Nephron (organoid): ENCODE data around the gene KRTAP20-1.

Source experiments
- H3K27ac Mint-ChIP-seq, 3 experiments: 2 replicates each; pipeline ENCODE4 v1.8.0; 2020; ENCODE audit warnings: mixed read lengths in 3 of 3, mild to moderate bottlenecking in 2 of 3, moderate library complexity in 1 of 3
- H3K27me3 Mint-ChIP-seq: 2 replicates; pipeline ENCODE4 v1.8.0; 2021; ENCODE audit warnings: low read depth, mild to moderate bottlenecking, moderate library complexity, mixed read lengths
- H3K36me3 Mint-ChIP-seq: 2 replicates; pipeline ENCODE4 v1.8.0; 2020; ENCODE audit warnings: low read depth, mixed read lengths
- H3K4me1 Mint-ChIP-seq: 2 replicates; pipeline ENCODE4 v1.8.0; 2020; ENCODE audit warnings: mixed read lengths
- H3K4me3 Mint-ChIP-seq, 3 experiments: 2 replicates each; pipeline ENCODE4 v1.8.0; 2020; ENCODE audit warnings: mild to moderate bottlenecking in 3 of 3, mixed read lengths in 3 of 3, moderate library complexity in 2 of 3
- H3K9me3 Mint-ChIP-seq: 2 replicates; pipeline ENCODE4 v1.8.0; 2020; ENCODE audit warnings: mixed read lengths
- CTCF ChIP-seq, 3 experiments: fragments of 200-600 bp; sonication (generic); IDR thresholded peaks; one replicate each; pipeline ENCODE4 v1.5.0; 2021; ENCODE audit warnings: antibody characterized with exemption in 3 of 3; ENCODE audit not compliant: unreplicated experiment in 3 of 3

Gene KRTAP20-1

GRCh38 chr21:30613836-30614235, 2.4 kb upstream of the KRTAP20-1 start, which contains the start of gene KRTAP6-1:
KRTAP6-1 (minus strand) TSS chr21:30613930; CDS start chr21:30613904, 26 bp downstream.
- Mint-ChIP-seq H3K4me3 (no peak within 1 kb of the TSS), H3K9me3 (peaks cover 3% of the 10 kb centered on the region), H3K27ac (no peak within 1 kb of the TSS), H3K27me3 (no peaks in the 10 kb centered on the region), H3K4me1 (no peaks in the 10 kb centered on the region), H3K36me3 (no peaks in the 10 kb centered on the region)
- no peak for TF ChIP-seq CTCF (IDR thresholded peaks at IDR 0.05; ENCODE audit: unreplicated experiment in 3 of 3)

DNA sequence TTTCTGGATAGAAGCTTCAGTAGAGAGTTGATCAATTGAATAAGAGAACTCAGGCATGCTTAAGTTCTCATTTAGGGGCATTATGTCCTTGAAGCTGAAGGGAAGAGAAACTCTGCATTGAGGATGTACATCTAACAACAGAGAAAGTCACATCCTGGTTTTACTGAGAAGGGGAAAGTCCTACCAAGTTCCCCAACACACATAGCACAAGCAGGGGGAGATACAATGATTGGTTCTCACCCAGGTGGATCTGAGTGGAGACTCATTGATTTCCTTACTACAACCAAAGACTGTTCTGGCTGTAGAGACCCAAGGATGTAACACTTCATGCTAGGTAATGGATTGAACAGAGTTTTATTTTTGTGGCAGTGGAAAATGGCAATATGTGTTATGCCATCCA, 1.0 kb upstream of the KRTAP20-1 start:
- no peak for TF ChIP-seq CTCF (IDR thresholded peaks at IDR 0.05; ENCODE audit: unreplicated experiment in 3 of 3)
- no peak overlapping the region for H3K27ac Mint-ChIP-seq
- peaks cover 3% of the 10 kb centered on the region for H3K9me3 Mint-ChIP-seq
- no peak overlapping the region for H3K4me3 Mint-ChIP-seq
- H3K27me3 Mint-ChIP-seq, result no peaks in the 10 kb centered on the region
- no peaks in the 10 kb centered on the region for H3K36me3 Mint-ChIP-seq
- H3K4me1 Mint-ChIP-seq, result no peaks in the 10 kb centered on the region

GRCh38 chr21:30620080-30620479, 3.9 kb downstream of the KRTAP20-1 start:
- no peaks in the 10 kb centered on the region for H3K9me3 Mint-ChIP-seq
- H3K4me3 Mint-ChIP-seq, result no peak overlapping the region
- no peaks in the 10 kb centered on the region for H3K27me3 Mint-ChIP-seq
- H3K27ac Mint-ChIP-seq, result no peak overlapping the region
- H3K4me1 Mint-ChIP-seq, result no peaks in the 10 kb centered on the region
- H3K36me3 Mint-ChIP-seq, result no peaks in the 10 kb centered on the region
- TF ChIP-seq CTCF (IDR thresholded peaks at IDR 0.05; ENCODE audit: unreplicated experiment in 3 of 3), result no peak

- H3K36me3 Mint-ChIP-seq, result no peaks in the 10 kb centered on the region
- no peaks in the 10 kb centered on the region for H3K27me3 Mint-ChIP-seq
- H3K4me1 Mint-ChIP-seq, result no peaks in the 10 kb centered on the region
- no peak for TF ChIP-seq CTCF (IDR thresholded peaks at IDR 0.05; ENCODE audit: unreplicated experiment in 3 of 3)
- H3K9me3 Mint-ChIP-seq, result no peaks in the 10 kb centered on the region
- no peak within 1 kb of the TSS for H3K4me3 Mint-ChIP-seq
- no peak within 1 kb of the TSS for H3K27ac Mint-ChIP-seq
Measured at GRCh38 chr21:30620522-30620921, 4.3 kb downstream of the KRTAP20-1 start, which contains the start of gene KRTAP20-4. KRTAP20-4 (plus strand) TSS chr21:30620627.

GRCh38 chr21:30623362-30623761, 7.1 kb downstream of the KRTAP20-1 start:
- TF ChIP-seq CTCF (IDR thresholded peaks at IDR 0.05; ENCODE audit: unreplicated experiment in 3 of 3), result no peak
- Mint-ChIP-seq H3K36me3 (no peaks in the 10 kb centered on the region), H3K4me1 (no peaks in the 10 kb centered on the region), H3K27ac (no peak overlapping the region), H3K9me3 (peaks cover 2% of the 10 kb centered on the region), H3K4me3 (no peak overlapping the region), H3K27me3 (no peaks in the 10 kb centered on the region)

- Mint-ChIP-seq H3K36me3 (no peaks in the 10 kb centered on the region), H3K27ac (no peak overlapping the region), H3K27me3 (no peaks in the 10 kb centered on the region), H3K4me3 (no peak overlapping the region), H3K9me3 (peaks cover 2% of the 10 kb centered on the region), H3K4me1 (no peaks in the 10 kb centered on the region)
- no peak for TF ChIP-seq CTCF (IDR thresholded peaks at IDR 0.05; ENCODE audit: unreplicated experiment in 3 of 3)
Measured at GRCh38 chr21:30625449-30626165, 9.4 kb downstream of the KRTAP20-1 start.
